Measurements from ENCODE around the gene ALDOC. TPM values are rescaled to one million over a fixed set of nuclear protein-coding genes. Genes with fewer than 3 reads are reported as not detected.

The ALDOC gene
- total RNA-seq, 2 experiments from 2014 or later: 61.4 to 63.4 TPM

DNA sequence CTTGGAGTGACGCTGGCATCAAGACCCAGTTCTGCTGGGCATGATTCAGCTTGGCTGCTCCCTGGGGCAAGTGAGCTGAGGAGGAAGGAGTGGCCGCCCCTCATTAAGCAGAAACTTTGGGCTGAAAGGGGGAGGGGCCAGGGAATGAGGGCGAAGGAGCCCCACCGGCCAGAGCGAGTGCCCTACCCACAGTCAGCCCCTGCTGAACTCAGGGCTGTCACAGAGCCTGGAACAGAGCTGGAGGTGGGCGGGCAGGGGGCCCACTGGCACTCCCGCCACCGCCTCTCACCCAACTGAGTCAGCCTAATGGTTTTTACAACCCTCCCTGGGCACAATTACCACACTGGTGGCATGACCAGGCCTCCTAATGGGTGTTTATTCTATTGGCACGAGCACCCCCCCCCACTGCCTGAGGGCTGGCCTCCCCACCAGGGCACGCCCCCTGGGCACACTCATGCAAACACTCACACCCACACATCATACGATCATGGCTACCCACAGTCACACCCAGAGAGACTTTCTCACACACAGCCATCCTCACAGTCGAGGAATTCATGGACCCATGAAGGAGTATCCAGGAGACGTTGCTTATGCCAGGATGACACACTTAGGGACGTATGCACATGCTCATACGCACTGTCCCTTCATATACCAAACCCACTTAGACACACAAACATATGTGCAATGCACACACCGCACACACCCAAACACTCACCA, 43.4 kb downstream of the ALDOC start:
- no peaks in the 10 kb centered on the region for H3K4me1 Mint-ChIP-seq
- CTCF ChIA-PET: no interaction called here
- H3K36me3 Mint-ChIP-seq (ENCODE audit: low read depth): no peaks in the 10 kb centered on the region
- H3K27me3 Mint-ChIP-seq: peaks cover 1% of the 10 kb centered on the region
- no peak for DNase-seq
- POLR2A ChIA-PET: no interaction called here
- no peak overlapping the region for H3K4me3 Mint-ChIP-seq
- H3K27ac Mint-ChIP-seq: no peak overlapping the region
- H3K9me3 Mint-ChIP-seq: no peaks in the 10 kb centered on the region

DNA sequence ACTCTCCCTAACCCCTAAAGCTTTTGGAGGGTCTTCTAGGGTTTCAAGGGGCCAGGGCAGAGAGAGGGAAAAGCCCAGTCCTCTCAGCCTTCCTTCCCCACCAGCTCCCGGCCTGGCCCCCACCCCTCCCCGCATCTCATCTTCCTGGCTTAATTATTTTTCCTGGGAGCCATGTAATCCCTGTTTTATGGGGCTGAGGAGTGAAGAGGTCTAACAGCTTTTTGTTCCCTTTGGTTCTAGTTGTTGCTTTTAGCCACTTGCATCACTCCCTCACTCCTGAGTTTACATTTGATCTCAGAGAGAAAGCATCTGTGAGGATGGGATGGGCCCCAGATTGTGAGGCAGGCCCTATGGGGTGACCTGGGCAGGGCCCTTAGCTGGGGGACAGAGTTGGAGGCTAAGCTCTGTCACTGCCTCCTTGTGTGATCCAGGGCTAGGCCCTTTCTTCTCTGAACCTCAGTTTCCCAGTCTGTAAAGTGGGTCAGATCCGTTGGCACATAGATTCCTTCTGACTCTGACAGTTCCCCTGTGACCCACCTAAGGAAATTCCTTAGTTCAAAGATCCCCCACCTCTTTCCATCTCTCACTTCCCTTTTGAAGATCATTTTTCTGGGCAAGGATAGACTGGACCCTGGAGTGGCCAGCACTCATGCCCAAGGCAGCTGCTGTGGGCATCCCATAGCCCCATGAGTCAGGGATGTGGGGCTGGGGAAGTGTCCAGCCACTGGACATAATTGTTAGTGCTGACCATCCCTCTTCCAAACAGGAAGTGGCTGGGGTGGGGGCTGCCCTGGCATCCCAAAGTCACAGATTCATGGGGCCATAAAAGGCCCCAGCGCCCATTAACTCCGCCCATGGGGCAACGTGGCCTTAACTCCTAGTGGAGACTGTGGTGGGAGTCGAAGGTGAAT, 44.4 kb downstream of the ALDOC start:
- H3K36me3 Mint-ChIP-seq (ENCODE audit: low read depth): no peaks in the 10 kb centered on the region
- peaks cover 1% of the 10 kb centered on the region for H3K27me3 Mint-ChIP-seq
- CTCF ChIA-PET: interaction anchor here (1.1 kb wide), 1 partner anchor 8 kb away, joined by 4 read pairs; no protein-coding TSS in a partner anchor
- H3K4me3 Mint-ChIP-seq: no peak overlapping the region
- H3K27ac Mint-ChIP-seq: no peak overlapping the region
- H3K4me1 Mint-ChIP-seq: no peaks in the 10 kb centered on the region
- POLR2A ChIA-PET: no interaction called here
- H3K9me3 Mint-ChIP-seq: no peaks in the 10 kb centered on the region
- DNase-seq: no peak

DNA sequence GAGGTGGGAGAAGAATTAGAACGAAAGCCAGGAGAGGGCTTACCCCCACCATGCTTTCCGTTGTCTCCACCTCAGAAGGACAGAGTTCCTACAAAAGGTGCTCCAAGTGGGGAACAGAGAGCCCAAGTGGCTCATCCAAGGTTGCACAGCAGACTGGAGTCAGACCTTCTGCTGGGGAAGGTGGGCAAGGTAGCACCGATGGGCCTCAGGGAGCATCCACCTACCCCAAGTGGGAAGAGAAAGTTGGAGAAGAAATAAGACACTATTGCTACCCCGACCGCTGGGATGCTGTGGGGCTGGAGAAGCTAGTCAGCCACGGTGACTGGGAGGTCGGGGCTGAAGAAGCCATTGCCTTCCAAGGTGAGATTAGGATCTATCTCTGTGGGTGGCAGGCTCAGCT, 45.8 kb downstream of the ALDOC start:
- Mint-ChIP-seq H3K36me3 (ENCODE audit: low read depth) (no peaks in the 10 kb centered on the region), H3K4me3 (no peak overlapping the region), H3K27ac (no peak overlapping the region), H3K9me3 (no peaks in the 10 kb centered on the region), H3K4me1 (no peaks in the 10 kb centered on the region), H3K27me3 (peaks cover 1% of the 10 kb centered on the region)
- ChIA-PET POLR2A (no interaction called here), CTCF (interaction anchor here (1.1 kb wide), 1 partner anchor 9 kb away, joined by 4 read pairs; no protein-coding TSS in a partner anchor)
- DNase-seq: no peak

DNA sequence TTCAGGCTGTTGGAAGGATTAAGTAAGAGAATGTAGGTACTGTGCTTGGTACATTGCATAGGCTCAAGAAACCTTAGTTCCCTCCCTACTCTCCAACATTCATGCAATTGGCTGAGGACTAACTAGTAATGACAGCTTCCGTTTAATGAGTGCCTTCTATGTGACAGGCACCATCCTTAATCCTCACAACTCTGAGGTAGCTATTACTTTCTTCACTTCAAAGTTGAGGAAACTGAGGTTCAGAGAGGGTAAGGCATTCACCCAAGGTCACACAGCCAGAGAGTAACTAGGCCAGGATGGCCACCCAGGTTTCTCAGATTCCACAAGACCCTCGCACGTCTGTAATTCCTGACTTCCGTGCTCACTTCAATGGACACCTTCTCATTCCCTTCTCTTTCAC, 46.4 kb downstream of the ALDOC start:
- Mint-ChIP-seq H3K4me1 (no peaks in the 10 kb centered on the region), H3K4me3 (no peak overlapping the region), H3K9me3 (no peaks in the 10 kb centered on the region), H3K27me3 (peaks cover 1% of the 10 kb centered on the region), H3K36me3 (ENCODE audit: low read depth) (no peaks in the 10 kb centered on the region), H3K27ac (no peak overlapping the region)
- ChIA-PET CTCF (no interaction called here), POLR2A (no interaction called here)
- DNase-seq: no peak

DNA sequence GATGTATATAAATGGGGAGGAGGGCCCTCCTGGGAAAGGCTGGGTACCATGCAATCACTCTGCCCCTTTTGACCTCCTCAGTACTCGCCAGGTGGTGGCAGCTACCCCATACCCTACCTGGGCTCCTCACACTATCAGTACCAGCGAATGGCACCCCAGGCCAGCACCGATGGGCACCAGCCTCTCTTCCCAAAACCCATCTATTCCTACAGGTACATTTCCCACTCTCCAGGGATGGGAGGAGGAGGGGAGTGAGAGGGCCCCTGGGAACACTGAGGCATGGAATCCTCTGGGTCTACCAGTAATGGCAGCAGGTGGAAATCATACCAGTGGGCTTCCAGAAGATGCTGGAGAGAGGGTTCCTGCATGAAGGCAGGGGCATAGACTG, 47.7 kb downstream of the ALDOC start:
- H3K4me1 Mint-ChIP-seq: no peaks in the 10 kb centered on the region
- DNase-seq: no peak
- ChIA-PET POLR2A (no interaction called here), CTCF (interaction anchor here (0.6 kb wide), 1 partner anchor 94 kb away, joined by 3 read pairs; no protein-coding TSS in a partner anchor)
- no peak overlapping the region for H3K4me3 Mint-ChIP-seq
- H3K9me3 Mint-ChIP-seq: no peaks in the 10 kb centered on the region
- H3K27me3 Mint-ChIP-seq: peaks cover 1% of the 10 kb centered on the region
- H3K36me3 Mint-ChIP-seq (ENCODE audit: low read depth): no peaks in the 10 kb centered on the region
- no peak overlapping the region for H3K27ac Mint-ChIP-seq

DNA sequence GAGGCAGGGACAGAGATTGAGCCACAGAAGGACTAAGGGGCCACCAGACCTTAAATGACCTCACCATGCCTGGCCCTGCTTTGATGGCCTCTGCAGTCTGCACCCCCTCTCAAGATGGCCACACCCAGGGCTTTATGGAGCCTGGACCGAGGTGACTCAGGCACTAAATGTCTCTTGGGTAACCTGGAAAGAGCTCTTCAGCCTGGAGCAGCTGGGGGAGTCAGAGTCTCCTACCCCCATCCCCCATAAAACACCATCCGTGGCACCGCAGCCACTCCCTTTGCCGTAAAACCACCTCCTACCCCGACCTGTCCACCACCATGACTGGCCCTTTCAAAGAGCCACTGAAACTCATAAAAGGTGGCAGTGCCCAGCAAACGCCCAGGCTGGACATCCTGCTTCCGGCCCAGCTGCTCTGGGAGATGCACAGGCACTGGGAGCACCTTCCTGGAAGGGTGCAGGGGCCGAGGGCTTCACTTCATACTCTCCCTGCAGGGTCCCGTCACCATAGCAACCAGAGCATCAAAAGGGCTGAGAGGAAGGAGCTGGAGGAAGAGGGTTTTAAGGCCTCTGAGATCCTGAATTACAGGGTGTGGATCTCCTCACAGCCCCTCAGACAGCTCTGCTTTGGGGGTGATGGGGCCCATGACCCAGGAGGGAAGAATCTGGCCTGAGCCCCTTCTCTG, 48.2 kb downstream of the ALDOC start:
- Mint-ChIP-seq H3K9me3 (no peaks in the 10 kb centered on the region), H3K36me3 (ENCODE audit: low read depth) (no peaks in the 10 kb centered on the region), H3K27ac (no peak overlapping the region), H3K4me1 (no peaks in the 10 kb centered on the region), H3K27me3 (peaks cover 1% of the 10 kb centered on the region), H3K4me3 (no peak overlapping the region)
- POLR2A ChIA-PET: no interaction called here
- CTCF ChIA-PET: interaction anchor here (0.6 kb wide), 1 partner anchor 95 kb away, joined by 3 read pairs; no protein-coding TSS in a partner anchor
- no peak for DNase-seq

DNA sequence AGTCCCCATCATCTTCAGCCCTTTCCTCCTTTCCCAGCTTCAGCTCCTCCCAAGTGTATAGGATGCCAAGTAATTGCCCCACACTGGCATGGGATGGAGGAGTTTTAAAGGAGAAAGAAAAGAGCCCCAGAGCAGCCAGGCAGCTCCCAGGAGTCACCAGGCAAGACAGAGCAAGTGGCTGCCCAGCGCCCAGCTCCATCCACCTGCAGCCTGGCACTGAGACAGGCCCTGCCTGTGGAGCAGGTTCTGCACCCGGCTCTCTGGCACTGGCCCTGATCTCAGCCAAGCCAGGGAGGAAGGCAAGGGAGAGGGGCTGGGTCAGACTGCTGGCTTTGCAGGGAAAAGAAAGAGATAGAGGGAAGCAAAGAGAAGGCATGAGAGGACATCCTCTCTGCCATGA, 48.8 kb downstream of the ALDOC start:
- Mint-ChIP-seq H3K4me1 (no peaks in the 10 kb centered on the region), H3K27ac (no peak overlapping the region), H3K27me3 (peaks cover 1% of the 10 kb centered on the region), H3K9me3 (no peaks in the 10 kb centered on the region), H3K4me3 (no peak overlapping the region), H3K36me3 (ENCODE audit: low read depth) (no peaks in the 10 kb centered on the region)
- no peak for DNase-seq
- CTCF ChIA-PET: no interaction called here
- POLR2A ChIA-PET: interaction anchor here (0.5 kb wide), 1 partner anchor 366 kb away, joined by 3 read pairs; no protein-coding TSS in a partner anchor

DNA sequence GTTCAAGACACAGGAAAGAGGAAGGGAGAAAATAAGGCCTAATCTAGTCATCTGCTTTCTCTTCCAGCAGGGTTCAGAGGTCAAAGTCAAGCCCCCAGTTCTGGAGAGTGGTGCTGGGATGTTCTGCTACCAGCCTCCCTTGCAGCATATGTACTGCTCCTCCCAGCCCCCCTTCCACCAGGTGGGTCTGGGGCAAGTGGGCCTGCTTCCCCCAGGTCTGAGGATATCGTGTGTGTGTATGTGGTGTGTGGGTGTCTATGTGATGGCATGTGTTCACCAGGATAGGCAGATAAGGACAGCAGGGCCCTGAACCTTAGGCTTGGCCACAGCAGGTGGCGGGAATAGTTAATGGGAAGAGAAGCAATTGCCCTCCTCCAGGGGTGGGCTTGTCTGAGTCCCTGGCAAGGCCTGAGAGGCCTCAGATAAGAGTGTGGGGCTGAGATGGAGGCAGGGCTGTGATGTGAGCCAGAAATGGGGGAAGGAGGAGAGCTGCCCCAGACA, 49.5 kb downstream of the ALDOC start:
- Mint-ChIP-seq H3K27me3 (peaks cover 1% of the 10 kb centered on the region), H3K36me3 (ENCODE audit: low read depth) (no peaks in the 10 kb centered on the region), H3K9me3 (no peaks in the 10 kb centered on the region), H3K4me3 (no peak overlapping the region), H3K4me1 (no peaks in the 10 kb centered on the region), H3K27ac (no peak overlapping the region)
- DNase-seq: no peak
- CTCF ChIA-PET: no interaction called here
- POLR2A ChIA-PET: interaction anchor here (0.5 kb wide), 1 partner anchor 41 kb away, joined by 4 read pairs; no protein-coding TSS in a partner anchor

DNA sequence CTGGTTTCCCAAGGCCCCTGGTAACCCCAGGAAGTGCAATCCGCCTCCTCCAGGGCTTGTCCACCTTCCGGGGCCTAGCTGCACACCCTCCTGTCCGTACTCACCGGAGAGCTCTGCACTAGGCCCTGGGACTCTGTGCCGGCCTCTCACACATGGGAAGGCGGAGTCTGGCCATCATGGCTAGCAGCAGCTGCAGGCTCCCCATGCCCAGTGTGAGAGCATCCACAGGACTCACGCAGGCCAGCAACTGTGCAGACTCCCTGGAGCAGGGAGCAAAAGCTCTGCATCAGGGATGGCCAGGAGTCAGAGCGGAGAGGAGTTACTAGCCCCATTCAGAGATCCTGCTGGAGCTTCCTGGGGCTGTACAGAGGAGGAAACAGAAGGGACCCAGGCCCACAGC, 50.3 kb downstream of the ALDOC start:
- Mint-ChIP-seq H3K4me3 (no peak overlapping the region), H3K36me3 (ENCODE audit: low read depth) (no peaks in the 10 kb centered on the region), H3K4me1 (no peaks in the 10 kb centered on the region), H3K9me3 (no peaks in the 10 kb centered on the region), H3K27ac (no peak overlapping the region), H3K27me3 (no peaks in the 10 kb centered on the region)
- no peak for DNase-seq
- POLR2A ChIA-PET: interaction anchor here (0.5 kb wide), 1 partner anchor 42 kb away, joined by 4 read pairs; no protein-coding TSS in a partner anchor
- CTCF ChIA-PET: interaction anchor here (1.2 kb wide), 1 partner anchor 9 kb away, joined by 3 read pairs; no protein-coding TSS in a partner anchor

DNA sequence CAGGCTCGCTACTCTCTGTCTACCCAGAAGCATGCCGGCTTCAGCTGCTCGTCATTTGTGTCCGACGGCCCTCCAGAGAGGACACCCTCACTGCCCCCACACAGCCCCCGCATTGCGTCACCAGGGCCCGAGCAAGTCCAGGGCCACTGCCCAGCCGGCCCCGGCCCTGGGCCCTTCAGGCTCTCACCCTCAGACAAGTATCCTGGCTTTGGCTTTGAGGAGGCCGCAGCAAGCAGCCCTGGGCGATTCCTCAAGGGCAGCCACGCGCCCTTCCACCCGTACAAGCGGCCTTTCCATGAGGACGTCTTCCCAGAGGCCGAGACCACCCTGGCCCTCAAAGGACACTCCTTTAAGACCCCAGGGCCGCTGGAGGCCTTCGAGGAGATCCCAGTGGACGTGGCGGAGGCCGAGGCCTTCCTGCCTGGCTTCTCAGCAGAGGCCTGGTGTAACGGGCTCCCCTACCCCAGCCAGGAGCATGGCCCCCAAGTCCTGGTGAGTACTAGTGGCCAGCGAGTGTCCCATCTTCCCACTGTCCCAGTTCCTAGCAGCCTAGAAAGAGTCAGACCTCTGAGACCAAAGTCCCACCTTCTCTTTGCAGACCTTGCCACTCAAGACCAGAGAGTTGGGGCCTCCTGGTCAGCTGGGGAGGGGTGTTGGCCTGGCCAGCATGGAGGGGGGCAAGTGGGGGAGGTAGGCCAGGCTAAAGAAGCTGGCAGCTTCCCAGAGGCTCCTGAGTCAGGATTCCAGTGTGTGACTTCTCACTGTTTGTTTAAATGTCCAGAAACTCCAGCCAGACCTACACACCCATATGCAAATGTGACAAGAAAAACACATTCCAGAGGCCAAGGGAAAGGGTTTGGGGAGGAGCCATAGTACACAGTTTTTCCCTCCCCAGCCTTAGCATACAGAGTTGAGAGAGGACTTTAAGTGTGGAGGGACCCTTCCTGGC, 51.9 kb downstream of the ALDOC start:
- ChIA-PET POLR2A (no interaction called here), CTCF (no interaction called here)
- H3K36me3 Mint-ChIP-seq (ENCODE audit: low read depth): no peaks in the 10 kb centered on the region
- no peaks in the 10 kb centered on the region for H3K4me1 Mint-ChIP-seq
- no peak overlapping the region for H3K27ac Mint-ChIP-seq
- H3K27me3 Mint-ChIP-seq: no peaks in the 10 kb centered on the region
- H3K9me3 Mint-ChIP-seq: no peaks in the 10 kb centered on the region
- no peak for DNase-seq
- no peak overlapping the region for H3K4me3 Mint-ChIP-seq

DNA sequence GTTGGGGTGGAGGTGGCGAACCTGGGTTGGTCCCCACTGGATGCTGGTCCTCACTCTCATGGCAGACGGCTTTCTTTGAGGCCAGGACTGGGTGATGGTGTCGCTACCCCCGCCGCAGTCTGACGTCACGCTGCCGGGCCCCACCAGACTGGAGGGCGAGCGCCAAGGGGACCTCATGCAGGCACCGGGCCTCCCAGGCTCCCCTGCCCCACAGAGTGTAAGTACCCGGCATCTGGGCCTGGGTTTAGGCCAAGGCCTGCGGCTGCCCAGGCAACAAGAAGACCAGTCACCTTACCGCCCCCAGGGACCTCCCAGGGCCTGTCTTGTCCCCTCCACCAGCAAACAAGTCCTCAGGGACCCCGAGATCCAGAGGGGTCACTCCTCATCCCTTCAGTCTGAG, 52.8 kb downstream of the ALDOC start:
- Mint-ChIP-seq H3K9me3 (no peaks in the 10 kb centered on the region), H3K4me1 (peaks cover 3% of the 10 kb centered on the region), H3K36me3 (ENCODE audit: low read depth) (no peaks in the 10 kb centered on the region), H3K4me3 (no peak overlapping the region), H3K27me3 (peaks cover 2% of the 10 kb centered on the region), H3K27ac (no peak overlapping the region)
- CTCF ChIA-PET: no interaction called here
- POLR2A ChIA-PET: no interaction called here
- no peak for DNase-seq

DNA sequence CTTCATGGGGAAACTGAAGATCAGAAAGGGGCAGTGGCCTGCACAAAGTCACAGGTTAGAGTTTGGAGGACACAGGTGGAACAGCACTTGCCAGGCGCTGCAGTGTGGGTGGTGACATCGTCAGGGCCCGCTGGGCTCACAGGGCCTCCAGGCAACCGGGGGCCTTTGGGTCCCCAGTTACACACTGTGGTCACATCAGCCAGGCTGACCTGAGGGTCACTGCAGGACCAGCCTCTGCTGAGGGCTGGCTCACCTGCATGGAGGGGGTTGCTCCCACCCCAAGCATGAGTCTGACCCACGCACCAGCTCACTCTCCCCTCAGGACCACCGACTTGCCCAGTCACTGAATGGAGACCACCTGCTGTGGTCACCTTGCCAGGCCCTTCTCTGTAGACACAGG, 53.5 kb downstream of the ALDOC start:
- Mint-ChIP-seq H3K4me1 (peaks cover 4% of the 10 kb centered on the region), H3K36me3 (ENCODE audit: low read depth) (no peaks in the 10 kb centered on the region), H3K27me3 (peaks cover 6% of the 10 kb centered on the region), H3K4me3 (no peak overlapping the region), H3K27ac (no peak overlapping the region), H3K9me3 (no peaks in the 10 kb centered on the region)
- POLR2A ChIA-PET: no interaction called here
- CTCF ChIA-PET: no interaction called here
- DNase-seq: no peak

Data from activated CD4-positive, alpha-beta T cell treated with anti-CD3 and anti-CD28 coated beads, Interleukin-2, amount 10 ng/mL, durations not matched to agents 7 days and 5 days (primary cell).